ENCODE data around the gene TNS1. TPM values are rescaled to one million over a fixed set of nuclear protein-coding genes. Genes with fewer than 3 reads are reported as not detected.
A peak's percentile ranks its signal among the peaks of the same experiment; 100 is the strongest.

Gene TNS1
- total RNA-seq, 1 donor from 2014 or later, result 0.24 TPM

- DNase-seq (ENCODE audit: low spot score), result no peak
- Histone ChIP-seq H3K27ac (no peak overlapping the region), H2AFZ (replicated peaks) (no peak overlapping the region), H3K9ac (no peak overlapping the region), H3K4me2 (no peak overlapping the region), H4K20me1 (ENCODE audit: low read depth) (no peaks in the 10 kb centered on the region), H3K79me2 (ENCODE audit: low read depth) (no peaks in the 10 kb centered on the region), H3K4me1 (no peaks in the 10 kb centered on the region), H3K27me3 (peaks cover 25% of the 10 kb centered on the region), H3K9me3 (ENCODE audit: low read depth) (no peaks in the 10 kb centered on the region), H3K4me3 (no peak overlapping the region), H3F3A (ENCODE audit: low read depth) (no peaks in the 10 kb centered on the region), H3K36me3 (no peaks in the 10 kb centered on the region)
- H3K4me3 Mint-ChIP-seq, result no peak overlapping the region
- H3K27ac Mint-ChIP-seq, result peak overlapping the region; percentile 57
- H3K4me1 Mint-ChIP-seq, result peaks cover 13% of the 10 kb centered on the region
- H3K36me3 Mint-ChIP-seq, result no peaks in the 10 kb centered on the region
- TF ChIP-seq EZH2phosphoT487 (IDR thresholded peaks at IDR 0.05), result no peak
- TF ChIP-seq EZH2 (IDR thresholded peaks at IDR 0.05), result no peak
- TF ChIP-seq CTCF (IDR thresholded peaks at IDR 0.05), result no peak
- H3K27me3 Mint-ChIP-seq (ENCODE audit: insufficient read depth, low read depth), result peaks cover 3% of the 10 kb centered on the region
- H3K9me3 Mint-ChIP-seq, result peaks cover 6% of the 10 kb centered on the region
Observed at GRCh38 chr2:217791551-217791950, 211.2 kb downstream of the TNS1 start.

- Histone ChIP-seq H4K20me1 (ENCODE audit: low read depth) (no peaks in the 10 kb centered on the region), H3K9me3 (ENCODE audit: low read depth) (no peaks in the 10 kb centered on the region), H2AFZ (replicated peaks) (no peak overlapping the region), H3K9ac (no peak overlapping the region), H3K4me1 (no peaks in the 10 kb centered on the region), H3K36me3 (no peaks in the 10 kb centered on the region), H3K4me2 (no peak overlapping the region), H3F3A (ENCODE audit: low read depth) (no peaks in the 10 kb centered on the region), H3K4me3 (no peak overlapping the region), H3K27me3 (peaks cover 31% of the 10 kb centered on the region), H3K27ac (no peak overlapping the region), H3K79me2 (ENCODE audit: low read depth) (no peaks in the 10 kb centered on the region)
- H3K27me3 Mint-ChIP-seq (ENCODE audit: insufficient read depth, low read depth), result peaks cover 8% of the 10 kb centered on the region
- peaks cover 6% of the 10 kb centered on the region for H3K9me3 Mint-ChIP-seq
- TF ChIP-seq CTCF (IDR thresholded peaks at IDR 0.05) (no peak), EZH2 (IDR thresholded peaks at IDR 0.05) (no peak), EZH2phosphoT487 (IDR thresholded peaks at IDR 0.05) (no peak)
- no peak for DNase-seq (ENCODE audit: low spot score)
- H3K4me3 Mint-ChIP-seq, result no peak overlapping the region
- H3K27ac Mint-ChIP-seq, result no peak overlapping the region
- H3K36me3 Mint-ChIP-seq, result no peaks in the 10 kb centered on the region
- H3K4me1 Mint-ChIP-seq, result peaks cover 13% of the 10 kb centered on the region
Observed at GRCh38 chr2:217790681-217791392, 212.0 kb downstream of the TNS1 start.

- no peak overlapping the region for H2AFZ ChIP-seq (replicated peaks)
- no peaks in the 10 kb centered on the region for H3K9me3 ChIP-seq (ENCODE audit: low read depth)
- no peak overlapping the region for H3K4me2 ChIP-seq
- no peaks in the 10 kb centered on the region for H3K4me1 ChIP-seq
- no peak overlapping the region for H3K27ac Mint-ChIP-seq
- H3K9ac ChIP-seq, result no peak overlapping the region
- no peak overlapping the region for H3K4me3 ChIP-seq
- peaks cover 6% of the 10 kb centered on the region for H3K9me3 Mint-ChIP-seq
- H3F3A ChIP-seq (ENCODE audit: low read depth), result no peaks in the 10 kb centered on the region
- no peaks in the 10 kb centered on the region for H4K20me1 ChIP-seq (ENCODE audit: low read depth)
- no peak for DNase-seq (ENCODE audit: low spot score)
- H3K27me3 ChIP-seq, result peaks cover 36% of the 10 kb centered on the region
- no peak overlapping the region for H3K4me3 Mint-ChIP-seq
- peaks cover 15% of the 10 kb centered on the region for H3K4me1 Mint-ChIP-seq
- TF ChIP-seq EZH2 (IDR thresholded peaks at IDR 0.05) (no peak), EZH2phosphoT487 (IDR thresholded peaks at IDR 0.05) (no peak), CTCF (IDR thresholded peaks at IDR 0.05) (no peak)
- H3K36me3 ChIP-seq, result no peaks in the 10 kb centered on the region
- H3K79me2 ChIP-seq (ENCODE audit: low read depth), result no peaks in the 10 kb centered on the region
- no peaks in the 10 kb centered on the region for H3K36me3 Mint-ChIP-seq
- H3K27me3 Mint-ChIP-seq (ENCODE audit: insufficient read depth, low read depth), result peaks cover 10% of the 10 kb centered on the region
- H3K27ac ChIP-seq, result no peak overlapping the region
Observed at GRCh38 chr2:217790195-217790594, 212.6 kb downstream of the TNS1 start.
